Sigmoid colon (tissue), 4 donors: ENCODE measurements around the gene MVB12B.

Source experiments
- EP300 ChIP-seq, 4 donors: sonication (generic); formaldehyde crosslinking; IDR thresholded peaks; one replicate each; pipeline ENCODE4 v1.6.1; 2017; ENCODE audit warnings: antibody characterized with exemption in 4 of 4
- POLR2A ChIP-seq, 2 donors: fragments of 450-650 bp; IDR thresholded peaks; one replicate each; pipeline ENCODE4 v1.6.1; 2016; ENCODE audit warnings: antibody characterized with exemption in 2 of 2, mild to moderate bottlenecking in 2 of 2, moderate library complexity in 2 of 2
- POLR2AphosphoS5 ChIP-seq, 4 donors: sonication (generic); formaldehyde crosslinking; IDR thresholded peaks; one replicate each; pipeline ENCODE4 v1.6.1; 2017; ENCODE audit warnings: antibody characterized with exemption in 4 of 4
- TF ChIP-seq, protein P1 (sequence below), 4 experiments: fragments of 450-650 bp in 3 of 4; fragments of 200-600 bp in 1 of 4; IDR thresholded peaks; one replicate each; pipeline ENCODE4 v1.5.1; 2016 to 2019; ENCODE audit warnings: antibody characterized with exemption in 4 of 4, mild to moderate bottlenecking in 3 of 4, moderate library complexity in 2 of 4

DNA sequence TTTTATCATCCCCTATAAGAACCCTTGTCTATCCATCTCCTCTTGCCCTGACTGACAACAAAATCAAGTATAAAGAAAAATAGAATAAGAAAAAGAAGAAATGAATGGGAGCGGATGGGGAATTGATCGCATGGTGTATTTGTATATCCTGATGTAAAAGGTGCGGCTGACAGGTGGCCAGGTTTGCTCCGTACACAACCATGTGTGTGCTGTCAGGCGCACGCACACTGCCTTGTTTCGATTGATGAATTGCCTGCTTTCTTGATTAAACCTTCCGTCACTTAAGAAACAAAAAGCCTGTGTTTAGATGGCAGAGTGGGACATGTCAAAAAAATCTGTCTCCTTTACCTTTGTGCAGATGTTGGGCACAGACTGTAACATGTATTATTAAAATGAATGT, 102.6 kb downstream of the MVB12B start:
- TF ChIP-seq, protein P1, sequence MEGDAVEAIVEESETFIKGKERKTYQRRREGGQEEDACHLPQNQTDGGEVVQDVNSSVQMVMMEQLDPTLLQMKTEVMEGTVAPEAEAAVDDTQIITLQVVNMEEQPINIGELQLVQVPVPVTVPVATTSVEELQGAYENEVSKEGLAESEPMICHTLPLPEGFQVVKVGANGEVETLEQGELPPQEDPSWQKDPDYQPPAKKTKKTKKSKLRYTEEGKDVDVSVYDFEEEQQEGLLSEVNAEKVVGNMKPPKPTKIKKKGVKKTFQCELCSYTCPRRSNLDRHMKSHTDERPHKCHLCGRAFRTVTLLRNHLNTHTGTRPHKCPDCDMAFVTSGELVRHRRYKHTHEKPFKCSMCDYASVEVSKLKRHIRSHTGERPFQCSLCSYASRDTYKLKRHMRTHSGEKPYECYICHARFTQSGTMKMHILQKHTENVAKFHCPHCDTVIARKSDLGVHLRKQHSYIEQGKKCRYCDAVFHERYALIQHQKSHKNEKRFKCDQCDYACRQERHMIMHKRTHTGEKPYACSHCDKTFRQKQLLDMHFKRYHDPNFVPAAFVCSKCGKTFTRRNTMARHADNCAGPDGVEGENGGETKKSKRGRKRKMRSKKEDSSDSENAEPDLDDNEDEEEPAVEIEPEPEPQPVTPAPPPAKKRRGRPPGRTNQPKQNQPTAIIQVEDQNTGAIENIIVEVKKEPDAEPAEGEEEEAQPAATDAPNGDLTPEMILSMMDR (IDR thresholded peaks at IDR 0.05) = no peak
- TF ChIP-seq POLR2AphosphoS5 (IDR thresholded peaks at IDR 0.05) (no peak), EP300 (IDR thresholded peaks at IDR 0.05) (no peak), POLR2A (IDR thresholded peaks at IDR 0.05) (no peak)
